ENCODE results near the gene ICA1.

ICA1 gene

GRCh38 chr7:8227261-8227660, 34.7 kb downstream of the ICA1 start:
- no peak for DNase-seq (ENCODE audit: low spot score)

GRCh38 chr7:8226501-8226900, 35.5 kb downstream of the ICA1 start:
- no peak for DNase-seq (ENCODE audit: low spot score)

- DNase-seq (ENCODE audit: low spot score): no peak
Observed at GRCh38 chr7:8221567-8221966, 40.4 kb downstream of the ICA1 start.

GRCh38 chr7:8221101-8221495, 40.9 kb downstream of the ICA1 start:
- DNase-seq (ENCODE audit: low spot score): no peak

GRCh38 chr7:8220376-8221100, 41.4 kb downstream of the ICA1 start:
- no peak for DNase-seq (ENCODE audit: low spot score)

GRCh38 chr7:8217200-8218068, 44.5 kb downstream of the ICA1 start:
- peak; percentile 90 for DNase-seq (ENCODE audit: low spot score)

- DNase-seq (ENCODE audit: low spot score): no peak
Observed at GRCh38 chr7:8216334-8216690, 45.7 kb downstream of the ICA1 start.

GRCh38 chr7:8215648-8216333, 46.2 kb downstream of the ICA1 start:
- no peak for DNase-seq (ENCODE audit: low spot score)

- DNase-seq (ENCODE audit: low spot score): no peak
Observed at GRCh38 chr7:8214244-8214824, 47.6 kb downstream of the ICA1 start.

GRCh38 chr7:8213381-8213780, 48.6 kb downstream of the ICA1 start:
- no peak for DNase-seq (ENCODE audit: low spot score)

- DNase-seq (ENCODE audit: low spot score): no peak
Observed at GRCh38 chr7:8212638-8213037, 49.3 kb downstream of the ICA1 start.

GRCh38 chr7:8211725-8212096, 50.3 kb downstream of the ICA1 start:
- DNase-seq (ENCODE audit: low spot score): no peak

GRCh38 chr7:8210845-8211724, 50.9 kb downstream of the ICA1 start:
- DNase-seq (ENCODE audit: low spot score): no peak

GRCh38 chr7:8209353-8209752, 52.6 kb downstream of the ICA1 start:
- no peak for DNase-seq (ENCODE audit: low spot score)

- DNase-seq (ENCODE audit: low spot score): no peak
Observed at GRCh38 chr7:8208816-8209215, 53.2 kb downstream of the ICA1 start.

- no peak for DNase-seq (ENCODE audit: low spot score)
Observed at GRCh38 chr7:8206956-8207355, 55.0 kb downstream of the ICA1 start.

GRCh38 chr7:8205537-8205936, 56.4 kb downstream of the ICA1 start:
- DNase-seq (ENCODE audit: low spot score): no peak

GRCh38 chr7:8205031-8205387, 57.0 kb downstream of the ICA1 start:
- DNase-seq (ENCODE audit: low spot score): no peak

- no peak for DNase-seq (ENCODE audit: low spot score)
Observed at GRCh38 chr7:8204339-8205030, 57.5 kb downstream of the ICA1 start.

GRCh38 chr7:8201846-8202441, 60.0 kb downstream of the ICA1 start:
- DNase-seq (ENCODE audit: low spot score): no peak

GRCh38 chr7:8200717-8201116, 61.2 kb downstream of the ICA1 start:
- DNase-seq (ENCODE audit: low spot score): no peak

All from NAMALWA (cell line).